Amniotic stem cell (primary cell): ENCODE measurements around the gene ATG101.
"Not testable (repeated sequence)": the region's sequence is repeated elsewhere in the genome, so short reads cannot be mapped to it uniquely, and the experiment has no call there.

Experiments
- DNase-seq: peaks from one replicate; lab custom pipeline; 2025; lab: John Stamatoyannopoulos, UW

Gene ATG101

DNA sequence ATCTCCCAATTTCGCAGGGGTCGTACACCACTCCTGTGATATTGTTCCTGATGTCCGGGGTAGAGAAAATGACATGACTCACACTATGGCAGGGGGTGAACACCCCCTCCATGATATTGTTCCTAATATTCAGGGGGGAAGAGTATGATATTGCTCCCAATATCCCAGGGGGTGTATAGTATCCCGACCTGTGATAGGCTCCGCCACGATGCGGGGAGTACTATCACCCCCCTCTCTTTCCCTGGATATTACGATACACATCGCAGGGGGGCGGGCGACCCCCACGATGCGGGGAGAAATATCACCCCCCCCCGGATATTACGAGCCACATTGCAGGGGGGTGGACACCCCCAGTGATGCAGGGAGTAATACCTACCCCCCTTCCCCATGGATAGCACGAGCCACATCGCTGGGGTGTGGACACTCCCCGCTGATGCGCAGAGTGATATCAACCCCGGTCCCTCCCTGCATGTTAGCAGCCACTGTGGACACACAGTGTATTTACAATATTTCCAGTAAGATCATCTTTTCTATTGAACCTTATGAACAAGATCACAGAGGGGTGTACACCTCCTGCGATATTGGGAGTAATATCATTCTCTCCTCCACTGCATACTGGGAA, 27.4 kb downstream of the ATG101 start:
- no peak for DNase-seq

DNA sequence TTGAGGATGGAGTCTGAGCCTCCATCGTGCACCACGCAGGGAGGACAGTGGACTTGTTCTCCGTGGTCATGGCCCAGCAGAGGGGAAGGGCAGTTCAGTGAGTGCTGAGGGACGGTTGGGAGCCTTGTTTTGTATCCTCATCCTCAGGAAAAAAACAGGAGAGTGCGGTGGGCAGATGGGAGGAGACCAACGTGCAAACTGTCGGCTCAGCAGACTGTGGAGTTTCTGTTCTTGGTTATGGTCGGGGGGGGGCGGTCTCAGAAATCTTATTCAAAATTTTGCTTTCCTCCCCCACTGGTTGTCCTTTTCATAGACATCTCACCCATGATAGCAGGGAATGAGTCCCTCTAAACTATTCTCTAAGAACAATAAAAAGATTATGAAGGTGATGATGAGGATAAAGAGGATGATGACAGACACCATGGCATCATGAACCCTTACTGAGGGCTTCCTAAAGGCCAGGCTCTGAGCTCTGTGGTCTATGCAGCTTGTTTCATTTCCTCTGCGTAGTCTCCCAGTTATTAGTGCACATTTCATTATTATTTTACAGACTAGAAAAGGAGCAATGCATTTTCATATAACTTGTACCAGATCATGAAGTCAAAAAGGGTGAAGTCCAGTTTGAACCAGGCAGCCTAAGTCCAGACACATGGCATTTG, 34.8 kb downstream of the ATG101 start:
- not testable (repeated sequence) for DNase-seq

DNA sequence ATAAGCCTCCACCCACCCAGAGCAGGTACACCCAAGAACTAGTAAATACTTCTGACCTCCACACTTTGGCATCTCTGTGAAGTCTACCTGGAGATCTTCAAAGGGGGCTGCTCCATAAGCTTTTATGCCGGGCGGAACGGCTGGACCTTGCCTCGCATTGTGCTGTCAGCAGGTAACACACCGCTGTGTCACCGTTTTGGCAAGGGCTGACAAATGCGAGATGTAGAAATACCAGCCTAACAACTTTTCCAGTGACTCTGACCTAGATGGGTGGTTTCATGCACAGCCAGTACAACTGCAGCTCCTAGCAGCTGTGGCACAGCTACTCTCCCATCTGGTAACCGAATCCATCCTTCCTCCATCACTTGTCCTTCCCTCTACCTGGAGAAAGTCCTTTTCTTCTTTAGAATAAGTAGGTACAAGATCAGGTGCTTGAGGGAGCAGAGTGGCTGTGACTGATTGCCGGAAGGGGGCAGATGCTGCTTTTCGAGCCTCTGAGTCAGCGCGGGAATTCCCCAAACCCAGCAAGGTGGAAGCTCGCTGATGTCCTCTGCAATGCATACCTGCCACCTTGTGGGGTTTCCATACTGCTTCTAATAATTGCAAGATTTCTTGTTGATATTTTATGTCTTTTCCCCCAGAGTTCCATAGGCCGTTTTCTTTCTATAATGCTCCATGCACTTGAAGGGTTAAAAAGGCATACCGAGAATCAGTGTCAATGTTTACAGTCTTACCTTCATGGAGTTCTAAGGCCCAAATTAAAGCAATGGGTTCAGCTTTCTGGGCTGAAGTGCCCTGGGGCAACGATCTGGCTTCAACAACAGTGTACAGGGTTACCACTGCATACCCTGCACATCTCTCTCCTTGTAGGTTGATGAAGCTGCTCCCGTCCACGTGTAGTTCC, 46.7 kb downstream of the ATG101 start:
- DNase-seq, result not testable (repeated sequence)

DNA sequence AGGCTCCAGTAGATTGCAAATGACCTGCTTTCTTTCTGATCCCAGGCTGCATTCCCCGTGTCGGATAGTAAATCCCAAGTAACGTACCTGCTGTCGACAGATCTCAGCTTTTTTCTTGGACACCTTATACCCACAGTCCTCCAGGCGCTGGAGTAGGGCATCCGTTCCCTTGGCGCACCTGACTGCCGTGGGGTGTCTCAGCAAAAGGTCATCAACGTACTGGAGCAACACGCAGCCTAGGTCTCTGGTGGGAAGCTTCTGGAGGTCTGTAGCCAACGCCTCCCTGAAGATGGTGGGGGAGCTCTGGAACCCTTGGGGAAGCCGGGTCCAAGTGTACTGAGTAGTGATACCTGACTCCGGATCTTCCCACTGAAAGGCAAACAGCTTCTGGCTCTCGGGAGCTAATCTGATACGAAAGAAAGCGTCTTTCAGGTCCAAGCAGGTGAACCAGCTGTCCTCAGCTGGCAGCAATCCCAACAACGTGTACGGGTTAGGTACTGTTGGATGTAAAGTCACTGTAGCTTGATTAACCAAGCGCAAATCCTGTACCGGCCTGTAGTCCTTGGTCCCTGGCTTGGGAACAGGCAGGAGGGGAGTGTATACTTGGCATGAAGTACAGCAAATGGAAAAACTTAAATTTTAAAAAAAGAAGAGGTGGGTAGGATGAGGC, 48.2 kb downstream of the ATG101 start:
- DNase-seq, result not testable (repeated sequence)

DNA sequence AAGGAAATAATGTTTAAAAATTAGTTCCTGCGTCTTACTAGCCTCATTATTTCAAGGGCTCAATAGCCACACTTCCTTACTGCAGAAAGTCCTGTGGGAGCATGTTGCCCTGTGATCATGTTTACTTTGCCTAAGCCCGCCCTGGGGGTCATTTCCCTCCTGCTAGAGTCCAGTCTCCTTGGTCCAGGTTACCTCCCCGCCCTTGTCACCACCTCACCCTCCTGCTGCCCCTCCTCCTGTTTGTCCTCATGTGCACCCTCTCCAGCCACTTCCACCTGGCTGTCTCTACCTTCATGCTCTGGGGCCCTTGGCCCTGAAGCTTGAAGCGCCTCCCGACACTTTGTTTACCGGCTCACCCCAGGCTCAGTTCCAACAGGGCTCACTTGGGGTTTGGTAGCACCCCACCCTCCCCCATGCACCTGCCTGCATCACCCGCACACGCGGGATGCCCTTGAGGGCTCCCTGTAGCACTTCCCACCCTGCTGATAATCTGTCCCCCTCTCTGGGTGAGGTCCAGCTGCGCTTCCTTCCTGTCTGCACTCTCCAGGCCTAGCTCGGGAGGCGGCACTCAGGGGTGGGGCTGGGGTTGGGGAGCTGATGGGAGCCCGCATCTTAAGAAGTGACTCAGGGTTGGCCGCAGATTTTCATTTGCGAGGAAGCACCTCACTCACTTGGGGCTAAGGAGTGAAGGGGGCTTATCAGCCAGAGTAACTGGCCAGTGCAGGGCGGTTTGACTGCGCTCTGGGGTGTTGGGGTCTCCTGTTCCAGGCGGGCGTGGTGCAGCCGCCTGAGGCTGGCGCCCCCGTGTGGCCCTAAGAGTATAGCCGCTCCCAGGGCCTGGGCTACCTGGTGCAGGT, 49.8 kb downstream of the ATG101 start:
- no peak for DNase-seq

DNA sequence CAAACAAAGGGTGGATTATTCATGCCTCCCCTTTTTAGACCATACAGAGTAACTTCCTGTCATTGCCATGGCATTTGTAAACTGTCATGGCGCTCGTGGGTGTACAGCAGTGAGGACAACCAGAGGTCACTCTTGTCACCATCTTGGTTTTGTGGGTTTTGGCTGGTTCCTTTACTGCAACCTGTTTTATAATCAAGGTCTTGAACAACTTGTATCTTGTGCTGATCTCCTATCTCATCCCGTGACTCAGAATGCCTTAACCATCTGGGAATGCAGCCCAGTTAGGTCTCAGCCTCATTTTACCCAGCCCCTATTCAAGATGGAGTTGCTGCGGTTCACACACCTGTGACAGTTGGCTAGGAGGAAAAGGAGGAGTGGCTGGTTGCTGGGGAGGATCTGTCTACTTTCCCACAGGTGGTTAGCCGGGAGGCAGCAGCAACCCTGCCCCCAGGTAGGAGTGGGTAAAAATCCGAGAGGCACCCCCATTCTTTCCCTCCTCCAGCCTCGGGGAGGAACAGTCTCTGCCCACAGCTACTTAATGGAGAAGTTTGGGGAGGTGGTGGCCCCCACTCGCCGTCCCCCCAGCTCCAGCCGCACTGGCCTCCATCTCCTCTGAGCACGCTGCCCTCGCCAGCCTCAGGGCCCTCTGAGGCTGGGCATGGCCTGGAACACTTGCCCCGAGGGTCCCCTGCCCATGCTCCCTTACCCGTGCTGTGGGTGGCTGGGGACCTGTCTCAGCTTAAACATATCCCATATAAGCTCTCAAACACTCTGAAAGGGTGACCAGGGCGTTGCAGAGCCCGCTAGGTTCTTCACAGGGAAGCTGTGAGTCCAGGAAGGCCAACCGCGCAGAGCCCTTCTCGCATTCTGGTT, 51.4 kb downstream of the ATG101 start:
- no peak for DNase-seq

DNA sequence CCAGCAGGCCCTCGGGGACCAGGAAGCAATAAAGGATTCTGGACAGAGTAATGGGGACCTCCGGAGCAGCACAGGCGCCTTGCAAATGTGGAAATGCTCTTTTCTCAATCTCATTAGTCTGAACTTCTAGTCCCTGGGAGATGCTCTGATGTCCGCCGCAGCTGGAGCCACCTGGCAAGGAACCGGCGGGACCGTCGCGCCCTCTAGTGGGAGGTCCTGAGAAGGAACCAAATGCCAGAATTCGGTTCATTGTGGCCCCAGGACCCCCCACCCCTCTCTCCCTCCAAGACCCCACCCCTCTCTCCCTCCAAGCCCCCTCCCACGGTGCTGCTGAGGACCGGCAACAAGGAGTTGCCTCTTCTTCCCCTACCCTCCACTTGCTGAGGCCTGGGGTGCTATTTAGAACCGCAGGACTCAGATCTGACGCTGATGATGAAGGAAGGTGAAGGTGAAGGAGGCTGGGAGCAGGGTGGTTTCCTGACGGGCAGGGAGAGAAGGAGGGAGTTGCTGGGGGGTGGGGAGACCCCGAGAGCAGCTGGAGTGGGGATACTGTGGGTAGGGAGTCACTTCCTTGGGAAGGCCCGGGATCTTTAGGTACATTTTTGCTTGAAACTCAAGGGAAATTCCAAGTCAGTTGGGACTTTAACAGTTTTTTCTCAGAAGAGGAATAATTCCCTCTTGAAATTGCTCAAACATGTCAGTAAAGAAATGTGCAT, 52.2 kb downstream of the ATG101 start:
- no peak for DNase-seq

DNA sequence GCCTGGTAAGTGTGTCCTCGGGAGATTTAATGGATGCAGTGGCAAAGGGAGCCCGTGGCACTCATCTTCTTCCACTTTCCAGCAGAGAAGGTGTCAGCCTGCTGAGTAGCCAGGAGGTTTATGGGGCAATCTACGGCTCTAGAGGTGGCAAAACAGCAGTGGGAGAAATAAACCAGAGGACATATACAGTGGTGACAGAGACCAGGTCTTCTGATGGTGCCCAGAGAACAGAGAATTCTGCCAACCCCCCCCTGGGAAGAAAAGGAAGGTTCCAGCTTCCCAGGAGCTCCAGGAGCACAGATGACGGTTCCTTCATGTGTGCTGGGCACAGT, 52.7 kb downstream of the ATG101 start:
- DNase-seq, result no peak

DNA sequence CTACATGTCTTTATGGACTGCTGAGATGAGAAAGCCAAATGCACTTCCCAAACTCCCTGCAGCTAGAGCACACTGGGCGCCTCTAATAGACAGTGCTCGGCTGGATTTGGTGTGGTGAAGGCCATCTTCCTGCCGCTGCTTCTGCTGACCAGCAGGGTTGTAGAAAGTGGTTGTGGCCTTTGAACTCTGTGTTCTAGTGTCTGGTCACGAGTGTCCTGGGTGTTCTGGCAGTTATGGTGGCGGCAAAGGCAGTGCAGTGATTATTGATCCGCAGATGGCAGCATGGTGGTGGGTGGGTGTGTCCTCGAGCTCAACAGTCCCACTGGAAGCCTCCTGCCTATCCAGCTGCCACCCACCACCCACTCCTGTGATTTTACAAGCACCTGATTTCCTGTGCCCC, 53.1 kb downstream of the ATG101 start:
- no peak for DNase-seq

DNA sequence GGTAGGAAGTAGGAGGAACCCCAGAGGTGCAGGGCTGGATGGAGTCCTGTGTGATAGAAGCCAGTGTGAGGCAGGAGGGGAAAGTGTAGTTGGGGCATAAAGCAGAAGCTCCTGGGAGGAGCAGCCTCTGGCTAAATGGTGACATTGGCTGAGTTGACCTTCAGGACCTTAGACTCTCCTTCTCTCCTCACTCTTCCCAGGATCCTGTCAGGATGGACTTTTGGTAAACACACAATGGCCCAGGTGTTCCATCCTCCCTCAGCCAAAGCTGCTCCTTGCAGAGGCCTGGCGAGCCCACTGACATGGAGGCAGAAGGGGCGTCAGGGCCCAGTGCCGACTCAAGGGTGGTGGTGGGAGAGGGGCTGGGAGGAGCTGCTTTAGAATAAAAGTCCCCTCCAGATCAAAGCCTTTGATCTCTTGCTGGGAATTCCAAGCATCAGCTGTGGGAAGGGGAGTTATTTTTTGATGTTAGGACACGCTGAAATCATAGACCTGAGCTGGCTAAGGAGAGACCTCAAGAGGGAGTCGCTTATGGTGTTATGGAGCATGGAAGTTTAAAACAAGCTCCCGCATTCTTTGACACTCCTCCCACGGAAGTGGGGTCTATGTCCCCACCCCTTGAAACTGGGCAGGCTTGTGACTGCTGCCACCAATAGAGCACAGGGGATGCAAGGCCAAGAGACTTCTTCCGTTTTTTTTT, 53.9 kb downstream of the ATG101 start:
- DNase-seq, result no peak

DNA sequence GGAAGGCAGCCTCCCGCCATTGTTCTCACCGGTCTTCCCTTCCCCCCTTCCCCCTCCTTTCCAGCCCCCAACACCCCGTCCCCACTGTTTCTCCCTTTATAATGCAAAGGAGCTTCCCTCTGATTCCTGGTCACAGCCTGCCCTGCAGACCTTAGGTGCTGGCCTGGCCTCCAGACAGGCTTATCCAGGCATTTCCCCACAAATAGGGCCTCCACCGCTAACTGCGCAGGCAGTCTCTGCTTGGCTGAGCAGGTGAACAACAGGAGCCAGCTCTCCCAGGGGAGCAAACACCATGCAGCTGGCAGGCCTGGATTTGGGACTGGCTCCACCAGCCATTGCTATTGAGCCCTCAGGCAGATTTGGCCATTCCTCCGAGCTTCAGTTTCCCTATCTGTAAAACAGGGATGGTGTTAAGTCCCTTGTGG, 55.7 kb downstream of the ATG101 start:
- DNase-seq, result no peak

DNA sequence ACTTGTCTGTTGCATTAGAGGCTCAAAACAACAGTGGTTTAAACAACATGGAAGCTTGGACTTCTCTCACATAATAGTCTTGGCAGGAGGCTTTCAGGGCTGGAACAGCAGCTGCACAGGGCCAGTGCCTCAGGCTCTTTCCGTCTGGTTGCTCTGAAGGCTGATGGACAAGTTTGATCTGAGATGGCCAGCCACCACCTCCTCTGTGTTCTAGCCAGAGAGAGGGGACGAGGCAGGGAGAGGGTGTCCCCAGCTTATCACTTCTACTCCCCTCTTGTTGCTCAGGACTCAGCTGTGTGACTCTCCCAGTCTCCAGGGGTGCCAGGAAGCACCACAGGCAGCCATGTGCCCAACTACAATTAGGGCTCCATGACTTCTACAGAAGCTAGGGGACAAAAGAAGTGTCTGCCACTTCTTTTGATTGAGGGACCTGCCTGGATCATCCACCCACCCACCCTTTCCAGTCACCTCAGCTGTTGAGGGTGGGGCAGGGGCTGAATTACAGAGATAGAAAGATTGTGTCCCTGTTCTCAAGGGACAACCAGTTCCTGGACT, 56.3 kb downstream of the ATG101 start:
- no peak for DNase-seq
